Ovary (tissue), 3 donors: Measurements from ENCODE around the gene PUDP.

Experiments used
- EP300 ChIP-seq: sonication (generic); formaldehyde crosslinking; IDR thresholded peaks from one replicate; pipeline ENCODE4 v1.6.1; 2017; ENCODE audit warnings: antibody characterized with exemption
- POLR2A ChIP-seq: fragments of 450-650 bp; IDR thresholded peaks from one replicate; pipeline ENCODE4 v1.6.1; 2017; ENCODE audit warnings: antibody characterized with exemption, mild to moderate bottlenecking, moderate library complexity
- TF ChIP-seq, protein P1 (sequence below), 3 donors: fragments of 450-650 bp in 2 of 3; fragments of 200-600 bp in 1 of 3; IDR thresholded peaks; one replicate each; pipeline versions ENCODE4 v1.5.1 to v1.8.0; 2016 to 2022; ENCODE audit warnings: antibody characterized with exemption in 3 of 3, mild to moderate bottlenecking in 1 of 3
- donor health status: DM: no; HTN: no; CAD: no.

DNA sequence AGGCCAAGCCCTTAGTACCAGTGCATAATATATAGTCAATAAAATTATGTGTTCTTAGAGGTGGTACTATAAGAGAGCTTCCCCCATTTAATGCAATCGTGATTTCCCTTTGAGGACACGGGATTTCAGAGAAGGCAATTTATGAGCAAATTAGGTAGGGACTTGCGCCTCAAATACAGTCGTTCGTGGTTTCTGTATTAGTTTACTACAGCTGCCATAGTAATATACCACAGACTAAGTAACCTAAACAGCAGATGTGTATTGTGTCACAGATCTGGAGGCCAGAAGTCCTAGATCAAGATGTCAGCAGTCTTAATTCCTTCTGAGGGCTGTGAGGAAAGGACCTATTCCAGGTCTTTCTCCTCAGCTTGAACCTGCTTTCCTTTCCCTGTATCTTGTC is 1.5 kb upstream of the PUDP start:
- TF ChIP-seq, protein P1, sequence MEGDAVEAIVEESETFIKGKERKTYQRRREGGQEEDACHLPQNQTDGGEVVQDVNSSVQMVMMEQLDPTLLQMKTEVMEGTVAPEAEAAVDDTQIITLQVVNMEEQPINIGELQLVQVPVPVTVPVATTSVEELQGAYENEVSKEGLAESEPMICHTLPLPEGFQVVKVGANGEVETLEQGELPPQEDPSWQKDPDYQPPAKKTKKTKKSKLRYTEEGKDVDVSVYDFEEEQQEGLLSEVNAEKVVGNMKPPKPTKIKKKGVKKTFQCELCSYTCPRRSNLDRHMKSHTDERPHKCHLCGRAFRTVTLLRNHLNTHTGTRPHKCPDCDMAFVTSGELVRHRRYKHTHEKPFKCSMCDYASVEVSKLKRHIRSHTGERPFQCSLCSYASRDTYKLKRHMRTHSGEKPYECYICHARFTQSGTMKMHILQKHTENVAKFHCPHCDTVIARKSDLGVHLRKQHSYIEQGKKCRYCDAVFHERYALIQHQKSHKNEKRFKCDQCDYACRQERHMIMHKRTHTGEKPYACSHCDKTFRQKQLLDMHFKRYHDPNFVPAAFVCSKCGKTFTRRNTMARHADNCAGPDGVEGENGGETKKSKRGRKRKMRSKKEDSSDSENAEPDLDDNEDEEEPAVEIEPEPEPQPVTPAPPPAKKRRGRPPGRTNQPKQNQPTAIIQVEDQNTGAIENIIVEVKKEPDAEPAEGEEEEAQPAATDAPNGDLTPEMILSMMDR (IDR thresholded peaks at IDR 0.05) = no peak
- TF ChIP-seq POLR2A = no peak
- TF ChIP-seq EP300 = no peak
